GM21723 (cell line): ENCODE data around the gene PTPN14.
A peak's percentile ranks its signal among the peaks of the same experiment; 100 is the strongest.
"Not testable (repeated sequence)": the region's sequence is repeated elsewhere in the genome, so short reads cannot be mapped to it uniquely, and the experiment has no call there.

Experiments used
- ATAC-seq: cut with Tn5 transposase; IDR thresholded peaks from one replicate; pipeline ENCODE4 v1.9.1; 2021; ENCODE audit warnings: mild to moderate bottlenecking, moderate library complexity; ENCODE audit not compliant: unreplicated experiment

The PTPN14 gene

GRCh38 chr1:214551436-214552173 is at the start of gene PTPN14:
Gene PTPN14, minus strand, starts transcription at chr1:214551602. Its CDS starts 86,799 bp downstream, at chr1:214464803.
- ATAC-seq = peak; percentile 51

- no peak for ATAC-seq
These were observed 41.8 kb upstream of the PTPN14 start for GRCh38 chr1:214593158-214593557.

- ATAC-seq = not testable (repeated sequence)
These were observed 40.5 kb upstream of the PTPN14 start for GRCh38 chr1:214591918-214592317.

DNA sequence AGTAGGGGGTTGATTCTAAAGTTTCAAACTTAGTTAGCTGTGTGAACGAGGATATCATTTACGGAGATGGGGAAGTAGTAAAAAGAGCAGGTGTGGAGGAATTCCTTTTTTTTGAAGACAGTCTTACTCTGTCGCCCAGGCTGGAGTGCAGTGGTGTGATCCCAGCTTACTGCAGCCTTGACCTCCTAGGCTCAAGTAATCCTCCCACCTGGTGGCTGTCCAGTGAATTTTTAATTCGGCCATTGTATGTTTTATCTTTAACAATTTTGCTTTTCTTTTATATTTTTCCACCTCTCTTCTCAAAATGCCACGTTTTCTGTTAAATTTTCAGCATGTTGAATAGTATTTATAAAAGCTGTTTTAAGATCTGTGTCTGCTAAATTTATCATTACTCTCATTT is 39.3 kb upstream of the PTPN14 start:
- no peak for ATAC-seq

GRCh38 chr1:214588963-214589597 is 37.7 kb upstream of the PTPN14 start:
- no peak for ATAC-seq

GRCh38 chr1:214587165-214587564 is 35.8 kb upstream of the PTPN14 start:
- ATAC-seq = no peak

- no peak for ATAC-seq
These were observed 35.2 kb upstream of the PTPN14 start for GRCh38 chr1:214586621-214587020.

DNA sequence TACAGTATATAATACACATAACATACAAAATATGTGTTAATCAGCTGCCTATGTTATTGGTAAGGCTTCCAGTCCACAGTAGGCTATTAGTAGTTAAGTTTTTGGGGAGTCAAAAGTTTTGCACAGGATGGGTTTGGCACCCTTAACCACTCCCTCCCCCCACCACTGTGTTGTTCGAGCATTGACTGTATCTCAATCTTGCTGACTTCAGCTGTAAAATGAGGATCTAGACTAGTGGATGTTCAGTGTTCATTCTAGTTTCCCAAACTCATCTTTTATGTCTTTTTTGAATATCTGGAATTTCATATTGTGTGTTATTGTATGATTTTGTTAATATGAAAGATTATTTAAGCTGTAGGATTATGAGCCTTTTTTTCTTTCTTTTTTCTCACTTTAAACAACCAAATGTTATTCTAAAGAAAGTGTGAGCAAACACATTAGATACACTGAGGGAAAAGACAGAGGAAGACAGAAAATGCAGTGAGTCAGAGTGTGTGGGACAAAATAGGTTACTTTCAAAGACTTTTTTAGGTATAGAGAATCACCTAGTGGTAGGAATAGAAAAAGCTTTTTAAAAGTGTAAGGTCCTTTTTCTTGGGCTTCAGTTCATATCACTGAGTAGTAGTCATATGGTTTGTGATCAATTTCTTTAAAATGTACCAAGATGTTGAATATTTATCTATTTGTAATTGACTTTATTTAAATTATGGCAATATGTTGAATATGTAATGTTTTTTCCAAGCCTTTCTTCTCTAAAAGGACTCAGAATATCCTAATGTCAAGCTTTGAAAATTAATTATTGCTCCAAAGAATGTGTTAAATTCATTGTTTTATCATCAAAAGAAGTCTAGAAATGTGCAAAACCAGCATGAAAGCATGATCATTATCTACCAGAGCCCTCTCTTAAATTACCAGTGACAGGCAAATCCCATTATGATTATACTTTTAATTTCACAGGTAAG is 33.7 kb upstream of the PTPN14 start:
- no peak for ATAC-seq

DNA sequence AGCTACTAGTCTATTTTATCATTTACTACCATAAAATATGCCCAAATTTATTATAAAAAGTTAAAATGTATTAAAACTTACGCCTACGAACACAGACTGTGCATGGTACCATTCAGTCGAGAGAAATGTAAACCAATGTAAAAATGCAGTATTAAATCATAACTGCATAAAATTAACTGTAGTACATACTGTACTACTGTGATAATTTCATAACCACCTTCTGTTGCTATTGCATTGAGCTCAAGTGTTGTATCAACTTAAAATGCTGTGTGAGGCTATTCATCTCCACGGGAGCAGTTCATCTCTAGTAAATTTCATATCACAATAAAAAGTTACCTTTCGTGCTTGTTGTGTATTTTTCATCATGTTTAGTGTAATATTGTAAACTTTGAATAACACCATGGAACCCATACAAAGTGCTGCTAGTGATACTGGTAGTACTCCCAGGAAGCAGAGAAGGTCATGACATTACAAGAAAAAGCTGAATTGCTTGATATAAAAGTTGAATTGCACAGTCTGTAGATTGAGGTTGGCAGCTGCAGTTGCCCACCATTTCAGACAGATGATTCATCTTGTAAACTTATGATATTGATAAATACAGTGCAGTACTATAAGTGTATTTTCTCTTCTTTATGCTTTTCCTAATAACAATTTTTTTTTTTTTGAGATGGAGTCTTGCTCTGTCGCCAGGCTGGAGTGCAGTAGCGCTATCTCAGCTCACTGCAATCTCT is 32.6 kb upstream of the PTPN14 start:
- ATAC-seq = no peak

GRCh38 chr1:214583113-214583512 is 31.7 kb upstream of the PTPN14 start:
- ATAC-seq = no peak

GRCh38 chr1:214582289-214582891 is 31.0 kb upstream of the PTPN14 start:
- ATAC-seq = no peak

DNA sequence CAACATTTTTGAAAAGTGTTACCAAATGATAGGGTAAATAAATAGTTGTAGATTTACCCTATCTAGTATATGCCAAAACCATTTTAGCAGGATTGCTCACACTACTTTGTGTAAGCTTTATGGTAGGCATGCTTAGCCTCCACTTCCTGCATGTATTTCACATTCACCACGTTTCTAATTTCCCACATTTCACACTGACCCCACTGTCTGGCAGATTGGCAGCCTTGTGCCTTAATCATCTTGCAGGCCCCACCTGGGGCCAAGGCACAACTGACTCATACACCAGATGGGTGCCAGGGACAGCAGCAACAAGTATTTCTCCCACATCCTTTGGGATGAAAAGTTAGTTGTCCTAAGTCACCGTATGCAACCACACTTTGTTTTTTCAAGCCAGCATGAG is 30.4 kb upstream of the PTPN14 start:
- ATAC-seq = no peak

DNA sequence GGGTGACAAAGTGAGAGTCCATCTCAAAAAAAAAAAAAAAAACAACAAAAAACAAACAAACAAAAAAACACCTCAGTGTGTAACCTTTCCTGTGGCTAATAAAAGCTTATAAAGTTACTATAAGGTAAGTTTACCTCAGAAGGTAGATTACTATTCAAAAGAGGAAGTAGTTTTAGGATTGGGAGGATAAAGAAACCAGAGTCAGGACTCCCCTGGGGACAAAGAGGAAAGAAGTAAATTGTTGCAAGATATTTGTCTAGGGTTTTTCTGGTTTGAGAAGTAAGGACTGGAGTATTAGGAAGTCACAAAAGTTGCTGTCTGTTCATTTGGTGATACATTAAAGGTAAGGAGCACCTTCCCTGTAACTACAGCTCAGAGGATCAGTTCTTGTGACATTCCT is 27.8 kb upstream of the PTPN14 start:
- ATAC-seq = no peak

GRCh38 chr1:214576120-214576519 is 24.7 kb upstream of the PTPN14 start:
- not testable (repeated sequence) for ATAC-seq

GRCh38 chr1:214574598-214575411 is 23.4 kb upstream of the PTPN14 start:
- no peak for ATAC-seq

DNA sequence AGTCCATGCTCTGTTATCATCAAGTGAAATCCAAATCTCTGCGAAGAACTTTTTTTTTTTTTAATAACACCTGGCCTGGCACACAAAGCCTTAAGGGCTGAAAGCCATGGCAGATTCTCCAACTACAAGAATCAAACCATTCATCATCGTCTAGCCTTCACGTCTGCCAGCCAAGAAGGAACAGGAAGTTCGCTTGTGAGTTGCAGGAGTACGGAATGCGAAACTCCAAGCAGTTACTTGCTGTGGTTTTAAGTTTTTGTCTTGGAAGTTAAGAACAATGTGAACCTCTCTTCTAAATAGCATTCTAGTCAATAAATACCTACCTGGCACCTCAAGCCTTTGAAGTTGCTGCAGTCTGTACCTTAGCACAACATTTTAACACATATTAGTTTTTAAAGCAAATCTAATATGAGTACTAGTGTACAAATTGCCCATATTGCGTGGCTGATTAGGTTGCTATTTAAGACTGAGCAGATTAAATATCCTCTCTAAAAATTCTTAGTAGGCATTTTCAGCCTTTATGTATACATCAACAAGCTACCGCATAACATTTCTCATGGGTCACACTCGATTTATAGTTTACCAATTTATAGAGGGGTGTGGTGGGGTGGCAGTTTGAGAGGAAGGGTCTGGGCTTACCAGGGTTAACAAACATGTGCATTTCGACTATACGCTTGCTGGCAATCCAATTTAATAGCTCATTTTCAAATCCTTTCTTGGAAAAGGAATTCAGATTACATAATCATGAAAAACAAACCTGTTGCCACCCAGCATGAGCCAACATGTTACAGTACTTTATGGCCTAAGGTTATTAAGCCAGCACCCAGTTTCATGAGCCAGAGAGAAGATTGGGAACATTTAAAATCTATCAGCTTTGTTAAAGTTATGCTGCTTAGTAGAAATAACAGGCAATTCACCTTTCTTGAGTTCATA is 22.2 kb upstream of the PTPN14 start:
- no peak for ATAC-seq

DNA sequence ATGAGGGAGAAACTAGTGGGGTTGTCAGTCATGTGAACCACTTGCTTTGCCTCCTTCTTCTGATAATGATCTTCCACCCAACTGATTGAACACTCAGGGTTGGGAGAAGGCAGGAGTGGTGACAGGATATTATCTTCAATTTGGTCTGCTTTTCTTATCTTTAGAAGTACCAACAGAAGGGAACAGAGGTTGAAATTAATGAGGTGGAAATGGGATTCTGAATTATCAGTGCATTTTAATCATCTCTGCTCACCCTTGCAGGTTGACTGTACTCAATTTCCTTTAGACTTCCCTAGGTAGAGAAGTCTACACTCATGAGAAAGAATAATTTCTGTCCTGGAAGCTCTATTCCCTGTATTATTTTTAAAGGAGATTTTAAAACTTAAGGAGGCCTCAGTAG is 19.9 kb upstream of the PTPN14 start:
- ATAC-seq = no peak

DNA sequence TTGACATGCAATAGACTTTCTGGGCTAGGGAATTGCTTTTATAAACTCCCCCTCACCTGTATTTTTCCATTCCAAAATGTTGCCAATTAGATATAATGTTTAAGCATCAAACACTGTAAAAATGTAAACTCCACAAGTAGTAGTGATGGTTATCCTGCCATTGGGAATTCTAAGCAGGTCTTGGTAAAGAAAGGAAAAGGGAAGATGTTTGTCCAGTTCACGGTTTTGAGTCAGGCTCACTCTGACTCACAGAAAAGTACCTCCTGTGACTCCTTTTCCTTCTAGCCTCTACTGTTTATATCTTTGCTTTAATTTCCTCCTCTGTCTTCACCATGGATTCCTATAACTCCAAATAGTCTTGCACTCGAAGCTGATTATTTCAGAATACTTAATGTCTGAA is 19.0 kb upstream of the PTPN14 start:
- no peak for ATAC-seq
